Upper lobe of right lung (tissue), 1 donor: ENCODE results near the gene PRR14. TPM values are rescaled to one million over a fixed set of nuclear protein-coding genes. Genes with fewer than 3 reads are reported as not detected.
"Not testable (repeated sequence)": the region's sequence is repeated elsewhere in the genome, so short reads cannot be mapped to it uniquely, and the experiment has no call there.

Source experiments
- ATAC-seq: fragments of 200-7000 bp; cut with Tn5 transposase; one replicate; pipeline ENCODE4 v1.9.1; 2020; ENCODE audit warnings: mild to moderate bottlenecking, moderate library complexity
- DNase-seq: peaks from one replicate; pipeline ENCODE4 v3.0.0-alpha.2; 2020
- H3K27ac ChIP-seq: fragments of 200-600 bp; one replicate; pipeline ENCODE4 v1.8.0; 2022
- H3K27me3 ChIP-seq: fragments of 200-600 bp; one replicate; pipeline ENCODE4 v1.8.0; 2022; ENCODE audit warnings: mild to moderate bottlenecking
- H3K36me3 ChIP-seq: fragments of 200-600 bp; one replicate; pipeline ENCODE4 v1.8.0; 2022
- H3K4me1 ChIP-seq: fragments of 200-600 bp; one replicate; pipeline ENCODE4 v1.8.0; 2022
- H3K4me3 ChIP-seq: fragments of 200-600 bp; one replicate; pipeline ENCODE4 v1.8.0; 2022; ENCODE audit warnings: mild to moderate bottlenecking
- H3K9me3 ChIP-seq: fragments of 200-600 bp; one replicate; pipeline ENCODE4 v1.8.0; 2022
- CTCF ChIP-seq: fragments of 200-600 bp; IDR thresholded peaks from one replicate; pipeline ENCODE4 v1.8.0; 2022; ENCODE audit warnings: antibody characterized with exemption
- intact Hi-C: fragments of 100-400 bp; cut with DNase I; formaldehyde crosslinking; loops from one replicate; pipeline ENCODE4 v1.11.0; 2022
- total RNA-seq: library from RNA; stranded (reverse); fragmentation: NEBNext Ultra II Directional; extraction: Animal tissue kit (Norgen Biotek cat#: 25700); gene quantifications from one replicate; pipeline ENCODE4 v1.2.1, GENCODE V29; 2021
- donor health status: DM: no; HTN: yes; CAD: no; lungs with severe emphysema.

Gene PRR14
- total RNA-seq, 1 donor from 2014 or later: 48.2 TPM

DNA sequence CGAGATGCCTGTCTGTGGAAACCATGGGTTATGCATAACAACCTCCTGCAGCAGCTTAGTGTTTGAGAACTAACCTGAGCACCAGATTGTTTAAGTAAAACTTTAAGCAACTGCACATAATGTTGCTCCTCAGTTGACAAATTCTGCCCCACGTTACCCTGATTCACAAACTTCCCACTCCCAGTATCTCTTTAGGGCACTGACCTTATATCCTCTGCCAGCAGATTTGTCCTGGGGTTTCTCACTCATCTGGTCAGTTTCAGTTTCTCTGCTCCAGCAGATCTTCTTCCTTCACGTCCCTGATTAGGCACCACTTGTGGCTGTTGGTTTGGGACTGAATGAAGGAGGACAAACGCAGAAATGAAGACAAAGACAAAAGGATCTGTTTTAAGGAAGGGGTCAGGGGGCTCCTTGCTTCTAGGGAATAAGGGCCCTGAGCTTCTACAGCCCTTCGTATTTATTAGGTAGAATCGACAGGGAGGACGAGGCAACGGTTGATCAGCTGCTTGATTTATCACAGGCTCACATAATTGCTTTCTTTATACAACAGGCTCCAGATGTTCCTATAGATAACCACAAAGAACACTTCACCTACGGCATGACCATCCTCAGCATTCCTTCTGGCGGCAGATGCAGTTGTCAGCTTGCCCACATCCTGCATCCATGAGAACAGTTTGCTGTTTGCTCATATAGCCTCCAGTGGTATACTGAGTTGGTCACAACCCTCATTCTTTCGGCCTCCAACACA lies 27.1 kb upstream of the PRR14 start:
- Histone ChIP-seq H3K27ac (no peak overlapping the region), H3K36me3 (no peaks in the 10 kb centered on the region), H3K4me3 (no peak overlapping the region), H3K4me1 (peaks cover 3% of the 10 kb centered on the region), H3K9me3 (no peaks in the 10 kb centered on the region), H3K27me3 (no peaks in the 10 kb centered on the region)
- no peak for DNase-seq
- no peak for ATAC-seq
- intact Hi-C loops: no loop called here
- no peak for TF ChIP-seq CTCF

DNA sequence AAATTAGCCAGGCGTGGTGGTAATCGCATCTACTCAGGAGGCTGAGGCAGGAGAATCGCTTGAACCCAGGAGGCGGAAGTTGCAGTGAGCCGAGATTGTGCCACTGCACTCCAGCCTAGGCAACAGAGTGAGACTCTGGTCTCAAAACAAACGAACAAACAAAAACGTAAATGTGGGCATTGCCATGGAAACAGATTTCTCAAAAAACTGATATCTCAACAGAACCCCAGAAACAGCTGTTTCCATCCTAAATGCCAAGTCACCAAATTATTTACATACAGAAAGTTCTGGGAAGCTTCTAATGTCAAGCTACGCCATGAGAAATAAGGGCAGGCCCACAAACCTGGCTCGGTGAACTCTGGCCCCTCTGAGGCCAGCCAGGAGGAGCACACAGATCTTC lies 24.5 kb upstream of the PRR14 start:
- no peaks in the 10 kb centered on the region for H3K36me3 ChIP-seq
- no peak overlapping the region for H3K27ac ChIP-seq
- H3K27me3 ChIP-seq: no peaks in the 10 kb centered on the region
- peaks cover 3% of the 10 kb centered on the region for H3K4me1 ChIP-seq
- DNase-seq (no peak), ATAC-seq (no peak)
- intact Hi-C loops: no loop called here
- H3K4me3 ChIP-seq: no peak overlapping the region
- no peak for TF ChIP-seq CTCF
- H3K9me3 ChIP-seq: no peaks in the 10 kb centered on the region

DNA sequence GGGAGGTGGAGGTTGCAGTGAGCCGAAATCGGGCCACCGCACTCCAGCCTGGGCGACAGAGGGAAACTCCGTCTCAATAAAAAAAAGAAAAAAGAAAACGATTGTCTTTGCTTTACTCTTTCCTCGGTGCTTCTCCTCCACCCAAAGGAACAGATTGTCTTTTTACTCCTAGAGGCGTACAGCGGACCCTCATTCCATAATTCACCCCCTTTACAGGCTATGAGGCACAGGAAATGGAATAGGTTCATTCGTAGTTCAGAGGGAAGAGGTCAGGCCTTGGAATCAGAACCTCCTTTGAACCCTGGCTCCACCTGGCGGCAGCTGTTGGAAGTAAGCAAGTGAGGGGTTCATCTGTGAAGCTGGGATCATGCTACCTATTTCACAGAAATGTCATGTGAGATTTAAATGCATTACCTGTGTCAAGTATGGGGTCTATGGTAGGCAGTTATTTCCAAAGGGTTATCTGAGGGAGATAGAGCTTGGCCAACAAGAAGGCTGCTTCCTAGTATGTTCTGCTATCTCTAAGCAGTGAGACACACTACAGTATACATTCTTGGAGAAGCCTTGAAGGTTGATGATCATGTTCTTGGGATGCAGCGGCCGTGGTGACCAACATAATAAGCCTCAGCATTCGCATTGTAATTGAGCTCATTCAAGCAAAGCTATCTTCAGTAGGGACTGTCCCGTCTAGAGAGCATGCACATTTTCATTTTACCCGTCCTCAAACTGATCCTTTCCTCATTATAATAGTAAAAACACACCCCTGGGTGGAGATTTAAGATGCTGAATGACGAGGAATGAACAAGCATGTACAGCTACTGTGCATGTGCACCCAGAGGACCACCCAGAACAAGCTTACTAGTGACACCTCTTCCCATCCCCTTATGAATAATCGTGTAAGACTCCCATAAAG lies 21.9 kb upstream of the PRR14 start:
- DNase-seq (peak; percentile 91), ATAC-seq (peak; percentile 98)
- H3K27me3 ChIP-seq: no peaks in the 10 kb centered on the region
- H3K4me1 ChIP-seq: peaks cover 3% of the 10 kb centered on the region
- peak overlapping the region; percentile 52 for H3K27ac ChIP-seq
- H3K9me3 ChIP-seq: no peaks in the 10 kb centered on the region
- H3K36me3 ChIP-seq: no peaks in the 10 kb centered on the region
- TF ChIP-seq CTCF: peak; percentile 94
- peak overlapping the region; percentile 28 for H3K4me3 ChIP-seq
- intact Hi-C loops: no loop called here

DNA sequence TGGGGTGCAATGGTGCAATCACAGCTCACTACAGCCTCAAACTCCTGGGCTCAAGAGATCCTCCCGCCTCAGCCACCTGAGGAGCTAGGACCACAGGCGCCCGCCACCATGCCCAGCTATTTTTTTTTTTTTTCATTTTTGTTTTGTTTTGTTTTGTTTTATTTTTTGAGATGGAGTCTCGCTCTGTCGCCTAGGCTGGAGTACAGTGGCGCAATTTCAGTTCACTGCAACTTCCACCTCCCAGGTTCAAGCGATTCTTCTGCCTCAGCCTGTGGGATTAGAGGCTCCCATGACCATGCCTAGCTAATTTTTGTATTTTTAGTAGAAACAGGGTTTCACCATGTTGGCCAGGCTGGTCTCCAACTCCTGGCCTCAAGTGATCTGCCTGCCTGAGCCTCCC lies 18.3 kb upstream of the PRR14 start:
- DNase-seq: not testable (repeated sequence)

GRCh38 chr16:30633526-30633925 lies 17.2 kb upstream of the PRR14 start:
- intact Hi-C loops: no loop called here
- peak overlapping the region; percentile 77 for H3K4me3 ChIP-seq
- no peak for DNase-seq

More for the DNA sequence above, 18.3 kb upstream of the PRR14 start:
- H3K9me3 ChIP-seq, ATAC-seq, H3K4me3 ChIP-seq, intact Hi-C loops, H3K27ac ChIP-seq, H3K36me3 ChIP-seq, H3K27me3 ChIP-seq: not testable (repeated sequence)
- peaks cover 15% of the 10 kb centered on the region for H3K4me1 ChIP-seq

More at GRCh38 chr16:30633526-30633925, 17.2 kb upstream of the PRR14 start:
- H3K27ac ChIP-seq: peak overlapping the region; percentile 92
- ATAC-seq: no peak
- H3K9me3 ChIP-seq: no peaks in the 10 kb centered on the region
- TF ChIP-seq CTCF: no peak
- no peaks in the 10 kb centered on the region for H3K27me3 ChIP-seq
- peaks cover 14% of the 10 kb centered on the region for H3K4me1 ChIP-seq
- no peaks in the 10 kb centered on the region for H3K36me3 ChIP-seq
